H1 (cell line): ENCODE results near the gene CPM. TPM values are rescaled to one million over a fixed set of nuclear protein-coding genes. Genes with fewer than 3 reads are reported as not detected.

ENCODE experiments used
- CTCF ChIA-PET: fragments of 300-600 bp; sonication (Branson Sonifier 250); formaldehyde crosslinking; loops from one replicate; lab custom pipeline; 2021; ENCODE audit not compliant: partially characterized antibody; lab: Charles Lee
- POLR2A ChIA-PET: fragments of 300-600 bp; sonication (Branson Sonifier 250); formaldehyde crosslinking; loops from one replicate; lab custom pipeline; 2021; ENCODE audit warnings: inconsistent platforms; ENCODE audit not compliant: partially characterized antibody; lab: Charles Lee
- DNase-seq, 2 experiments: peaks; one replicate each; pipeline versions ENCODE4 v3.0.0 to v3.0.0-alpha.2; 2010 to 2022; ENCODE audit warnings: low spot score in 2 of 2, low read depth in 1 of 2, mixed read lengths in 1 of 2
- FAIRE-seq: peaks from 2 replicates; lab custom pipeline; 2011; peaks lifted over from hg19 to GRCh38; lab: Jason Lieb, UNC
- H2AFZ ChIP-seq: 2 replicates; pipeline ENCODE4 v1.8.1; 2012; ENCODE audit warnings: low read length, inconsistent platforms
- H2AK5ac ChIP-seq: 2 replicates; pipeline ENCODE4 v1.6.1; 2013; ENCODE audit warnings: low read depth, low read length
- H2BK120ac ChIP-seq: replicated peaks from 2 replicates; pipeline ENCODE3; 2013; ENCODE audit warnings: low read depth, low read length, inconsistent platforms
- H2BK12ac ChIP-seq: 2 replicates; pipeline ENCODE4 v1.6.1; 2013; ENCODE audit warnings: low read depth, low read length
- H2BK15ac ChIP-seq: 2 replicates; pipeline ENCODE4 v1.6.1; 2013; ENCODE audit warnings: low read length
- H2BK20ac ChIP-seq: 2 replicates; pipeline ENCODE4 v1.6.1; 2013; ENCODE audit warnings: low read length
- H2BK5ac ChIP-seq: 2 replicates; pipeline ENCODE4 v1.6.1; 2013; ENCODE audit warnings: low read depth, low read length
- H3K14ac ChIP-seq: 2 replicates; pipeline ENCODE4 v1.6.1; 2013; ENCODE audit warnings: inconsistent platforms; ENCODE audit not compliant: insufficient read length
- H3K18ac ChIP-seq: 2 replicates; pipeline ENCODE4 v1.6.1; 2013; ENCODE audit warnings: low read length; ENCODE audit errors: extremely low read depth
- H3K23ac ChIP-seq: 2 replicates; pipeline ENCODE4 v1.6.1; 2013; ENCODE audit warnings: inconsistent platforms; ENCODE audit not compliant: insufficient read length
- H3K23me2 ChIP-seq: 2 replicates; pipeline ENCODE4 v1.6.1; 2013; ENCODE audit warnings: low read depth, low read length
- H3K27ac ChIP-seq: 2 replicates; pipeline ENCODE4 v1.6.1; 2011; ENCODE audit warnings: low read depth, low read length, inconsistent platforms
- H3K27me3 ChIP-seq, 4 experiments: replicated peaks in 1 of 4; 1 replicate in 1 of 4; 2 replicates in 3 of 4; pipeline versions ENCODE4 v1.6.1 to v1.8.1; 2011 to 2013; ENCODE audit warnings: low read length in 3 of 4, mild to moderate bottlenecking in 3 of 4, inconsistent platforms in 2 of 4, mixed read lengths in 2 of 4, moderate library complexity in 1 of 4; ENCODE audit not compliant: control insufficient read depth in 3 of 4, insufficient read depth in 3 of 4; ENCODE audit errors: extremely low read depth in 1 of 4
- H3K36me3 ChIP-seq, 4 experiments: 2 replicates each; pipeline versions ENCODE4 v1.6.1 to v1.8.1; 2011 to 2013; ENCODE audit warnings: mild to moderate bottlenecking in 4 of 4, low read length in 3 of 4, moderate library complexity in 2 of 4, control low read depth in 1 of 4, inconsistent platforms in 1 of 4; ENCODE audit not compliant: insufficient read depth in 4 of 4, control insufficient read depth in 2 of 4
- H3K4ac ChIP-seq: replicated peaks from 2 replicates; pipeline ENCODE3; 2013; ENCODE audit warnings: low read length, low read depth, mixed read lengths, inconsistent platforms; ENCODE audit not compliant: insufficient read length
- H3K4me1 ChIP-seq, 4 experiments: replicated peaks in 1 of 4; 1 replicate in 1 of 4; 2 replicates in 3 of 4; pipeline versions ENCODE4 v1.6.1 to v1.8.1; 2011 to 2013; ENCODE audit warnings: low read length in 3 of 4, inconsistent platforms in 2 of 4, mixed read lengths in 1 of 4; ENCODE audit not compliant: insufficient read depth in 4 of 4, control insufficient read depth in 3 of 4
- H3K4me2 ChIP-seq, 2 experiments: 2 replicates each; pipeline versions ENCODE4 v1.6.1 to v1.8.1; 2011 to 2013; ENCODE audit warnings: low read depth in 2 of 2, low read length in 2 of 2, control low read depth in 1 of 2, inconsistent platforms in 1 of 2, mild to moderate bottlenecking in 1 of 2; ENCODE audit not compliant: insufficient read depth in 1 of 2
- H3K4me3 ChIP-seq, 4 experiments: fragments of 200-600, 300-600 bp in 1 of 4; sonication (generic), shearing (Covaris generic), sonication (Bioruptor Twin) in 1 of 4; 2 replicates each; pipeline versions ENCODE4 v1.5.1 to v1.8.1; 2011 to 2016; ENCODE audit warnings: low read length in 4 of 4, low read depth in 3 of 4, control low read depth in 2 of 4, inconsistent platforms in 2 of 4, mild to moderate bottlenecking in 2 of 4, mixed read lengths in 1 of 4, moderate library complexity in 1 of 4; ENCODE audit not compliant: insufficient read depth in 2 of 4; ENCODE audit errors: extremely low read depth in 1 of 4
- H3K56ac ChIP-seq: replicated peaks from 2 replicates; pipeline ENCODE3; 2013; ENCODE audit warnings: low read depth, mild to moderate bottlenecking, mixed read lengths, low read length, inconsistent platforms; ENCODE audit not compliant: insufficient read length
- H3K79me1 ChIP-seq: 2 replicates; pipeline ENCODE4 v1.6.1; 2013; ENCODE audit warnings: low read depth, low read length, control low read depth
- H3K79me2 ChIP-seq, 2 experiments: 2 replicates each; pipeline versions ENCODE4 v1.6.1 to v1.8.1; 2012 to 2013; ENCODE audit warnings: low read length in 2 of 2, mild to moderate bottlenecking in 2 of 2, inconsistent platforms in 1 of 2; ENCODE audit not compliant: insufficient read depth in 2 of 2, control insufficient read depth in 1 of 2
- H3K9ac ChIP-seq, 4 experiments: replicated peaks in 1 of 4; 1 replicate in 1 of 4; 2 replicates in 3 of 4; pipeline versions ENCODE4 v1.6.1 to v1.8.1; 2011 to 2013; ENCODE audit warnings: low read depth in 3 of 4, low read length in 3 of 4, control low read depth in 2 of 4, mild to moderate bottlenecking in 2 of 4, moderate library complexity in 2 of 4, inconsistent platforms in 1 of 4; ENCODE audit errors: extremely low read depth in 1 of 4
- H3K9me3 ChIP-seq, 2 experiments: 2 replicates each; pipeline versions ENCODE4 v1.6.1 to v1.8.1; 2012 to 2013; ENCODE audit warnings: mild to moderate bottlenecking in 2 of 2, moderate library complexity in 2 of 2, control low read depth in 1 of 2, inconsistent platforms in 1 of 2, low read depth in 1 of 2, low read length in 1 of 2, mixed read lengths in 1 of 2; ENCODE audit not compliant: insufficient read depth in 2 of 2
- H4K20me1 ChIP-seq, 2 experiments: replicated peaks in 1 of 2; 2 replicates each; pipeline versions ENCODE3 to v1.8.1; 2011 to 2013; ENCODE audit warnings: inconsistent platforms in 2 of 2, low read length in 2 of 2, mild to moderate bottlenecking in 1 of 2; ENCODE audit not compliant: insufficient read depth in 2 of 2, control insufficient read depth in 1 of 2
- H4K5ac ChIP-seq: 2 replicates; pipeline ENCODE4 v1.6.1; 2013; ENCODE audit warnings: low read length, low read depth, mixed read lengths, inconsistent platforms; ENCODE audit not compliant: insufficient read length
- H4K8ac ChIP-seq: 2 replicates; pipeline ENCODE4 v1.8.0; 2013; ENCODE audit warnings: mild to moderate bottlenecking, moderate library complexity, low read length, inconsistent platforms; ENCODE audit not compliant: insufficient read depth; ENCODE audit errors: extremely low read depth
- H4K91ac ChIP-seq: replicated peaks from 2 replicates; pipeline ENCODE3; 2013; ENCODE audit warnings: low read length, mixed read lengths, inconsistent platforms; ENCODE audit not compliant: insufficient read length
- JUND ChIP-seq: IDR thresholded peaks from 2 replicates; pipeline ENCODE4 v1.6.1; 2011; ENCODE audit warnings: mild to moderate bottlenecking, improper control_type of control experiment, low read length
- POU5F1 ChIP-seq: IDR thresholded peaks from 2 replicates; pipeline ENCODE4 v1.6.1; 2011; ENCODE audit warnings: low read depth, mild to moderate bottlenecking, low read length, moderate library complexity
- RAD21 ChIP-seq, 2 experiments: IDR thresholded peaks in 1 of 2; conservative IDR thresholded peaks in 1 of 2; 2 replicates each; pipeline ENCODE4 v1.6.1; 2011; ENCODE audit warnings: low read depth in 2 of 2, low read length in 2 of 2, improper control_type of control experiment in 1 of 2, inconsistent platforms in 1 of 2, mild to moderate bottlenecking in 1 of 2, moderate library complexity in 1 of 2
- RBBP5 ChIP-seq: IDR thresholded peaks from 2 replicates; pipeline ENCODE4 v1.7.1; 2012; ENCODE audit warnings: low read depth, mild to moderate bottlenecking, inconsistent platforms, low read length, moderate library complexity, borderline replicate concordance
- TAF7 ChIP-seq: optimal IDR thresholded peaks from 2 replicates; pipeline ENCODE3; 2011; ENCODE audit warnings: low read depth, mild to moderate bottlenecking, inconsistent platforms, low read length, moderate library complexity, borderline replicate concordance
- TBP ChIP-seq: IDR thresholded peaks from 2 replicates; pipeline ENCODE4 v1.6.1; 2011; ENCODE audit warnings: low read depth, low read length, improper control_type of control experiment
- WGBS, 2 experiments: shearing (Covaris generic) in 1 of 2; methylation state at CpG; one replicate each; pipeline versions ENCODE4 v1.1.6 to v1.1.7; 2013 to 2015; ENCODE audit warnings: low lambda C conversion rate in 2 of 2, mixed read lengths in 2 of 2, inconsistent platforms in 1 of 2, low coverage in 1 of 2, missing lambda C conversion rate in 1 of 2; ENCODE audit not compliant: insufficient replicate concordance in 2 of 2, insufficient coverage in 1 of 2, insufficient read length in 1 of 2; ENCODE audit errors: extremely low coverage in 1 of 2, missing lambda C conversion rate in 1 of 2; 5-methylcytosine and 5-hydroxymethylcytosine counted together
- polyA plus RNA-seq, 7 experiments: library from polyadenylated mRNA; depleted of rRNA in 3 of 7; stranded (reverse) in 5 of 7; unstranded in 2 of 7; fragments of >200 nt in 5 of 7; fragments of 200-250 nt in 2 of 7; gene quantifications; 1 replicate in 5 of 7; 2 replicates in 1 of 7; 4 replicates in 1 of 7; pipeline versions ENCODE4 v1.2.1 to v1.2.3, GENCODE V29; 2011 to 2013; ENCODE audit warnings: missing spikeins in 2 of 7, mixed read lengths in 2 of 7
- total RNA-seq: library from RNA; stranded (reverse); fragmentation: NEBNext Ultra II Directional; extraction: Animal tissue kit (Norgen Biotek cat#: 25700); gene quantifications from 2 replicates; pipeline ENCODE4 v1.2.1, GENCODE V29; 2021

CPM gene
- total and polyA plus RNA-seq, 2 of the 8 experiments (the other 6 are each of a cell fraction or from before 2014, with no cell fraction given): 0.33 to 3.1 TPM

- CTCF ChIA-PET: interaction anchor here (0.7 to 2.7 kb wide), 5 partner anchors 7 to 52 kb away, joined by 3 to 20 read pairs (median 4); no protein-coding TSS in a partner anchor
- Histone ChIP-seq H4K5ac (no peak overlapping the region), H2BK120ac (no peak overlapping the region), H4K91ac (no peak overlapping the region), H3K27ac (no peak overlapping the region), H3K23ac (no peak overlapping the region), H3K79me2 (peaks cover 0 to 76% of the 10 kb centered on the region in 2 experiments; a peak in 3 of 4 replicates), H2BK12ac (no peak overlapping the region), H3K14ac (no peak overlapping the region), H3K36me3 (peaks cover 17 to 86% (median 55%) of the 10 kb centered on the region in 4 experiments), H4K8ac (no peak overlapping the region), H3K4me3 (no peak overlapping the region), H3K27me3 (no peaks in the 10 kb centered on the region), H3K18ac (no peak overlapping the region), H3K4me2 (no peak overlapping the region), H3K4me1 (no peaks in the 10 kb centered on the region), H3K56ac (no peak overlapping the region), H2BK20ac (no peak overlapping the region), H3K4ac (no peak overlapping the region), H2AFZ (no peak overlapping the region), H3K23me2 (no peaks in the 10 kb centered on the region), H3K79me1 (no peaks in the 10 kb centered on the region; the same call in 1 of the 2 replicates), H3K9me3 (no peaks in the 10 kb centered on the region), H2BK15ac (no peak overlapping the region), H2BK5ac (no peak overlapping the region), H2AK5ac (no peak overlapping the region), H3K9ac (no peak overlapping the region), H4K20me1 (peaks cover 2 to 7% of the 10 kb centered on the region in 2 experiments)
- TF ChIP-seq JUND: no peak
- no peak for TF ChIP-seq POU5F1
- no peak for TF ChIP-seq TBP
- TF ChIP-seq RBBP5: no peak
- TF ChIP-seq RAD21 (IDR thresholded peaks at IDR 0.05 in 1 of 2, conservative IDR thresholded peaks at IDR 0.05 in 1 of 2; ENCODE audit: low read depth in 2 of 2, low read length in 2 of 2): no peak
- TF ChIP-seq TAF7: no peak
- DNase-seq: no peak
- FAIRE-seq: no peak
- 100% methylated on average over 8 of the region's 8 CpGs; no CpG with 5 or more reads in 1 of the 2 experiments for WGBS, 2 experiments
- POLR2A ChIA-PET: interaction anchor here (0.7 to 2.9 kb wide), 9 partner anchors 8 to 70 kb away, joined by 3 to 25 read pairs (median 7); partner anchors contain the start of genes MDM2 and SLC35E3
Observed at GRCh38 chr12:68815928-68816800, 116.8 kb downstream of the CPM start.
